GM21515 (cell line): Measurements from ENCODE around the gene KLHL12.
"Not testable (repeated sequence)": the region's sequence is repeated elsewhere in the genome, so short reads cannot be mapped to it uniquely, and the experiment has no call there.

ENCODE experiments used
- ATAC-seq: cut with Tn5 transposase; IDR thresholded peaks from one replicate; pipeline ENCODE4 v1.9.1; 2021; ENCODE audit not compliant: unreplicated experiment

KLHL12 gene

DNA sequence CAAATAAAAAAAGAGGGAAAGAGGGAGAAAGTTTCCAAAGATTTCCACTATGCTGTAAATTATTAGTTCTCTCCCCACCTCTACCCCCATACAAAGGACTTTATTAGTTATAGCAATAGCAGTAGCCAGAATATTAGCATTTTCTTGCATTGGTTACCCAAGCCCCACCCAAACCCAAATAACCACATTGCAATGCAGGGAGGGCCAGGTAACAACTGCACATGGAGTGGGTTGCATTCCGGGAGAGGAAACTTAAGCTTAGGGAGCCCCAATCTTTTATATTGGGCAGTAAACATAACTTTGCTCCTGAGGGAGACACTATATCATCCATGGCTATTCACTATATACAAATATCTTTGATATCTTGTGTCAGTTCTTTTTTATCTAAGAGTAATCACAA, 25.1 kb upstream of the KLHL12 start:
- ATAC-seq = no peak

DNA sequence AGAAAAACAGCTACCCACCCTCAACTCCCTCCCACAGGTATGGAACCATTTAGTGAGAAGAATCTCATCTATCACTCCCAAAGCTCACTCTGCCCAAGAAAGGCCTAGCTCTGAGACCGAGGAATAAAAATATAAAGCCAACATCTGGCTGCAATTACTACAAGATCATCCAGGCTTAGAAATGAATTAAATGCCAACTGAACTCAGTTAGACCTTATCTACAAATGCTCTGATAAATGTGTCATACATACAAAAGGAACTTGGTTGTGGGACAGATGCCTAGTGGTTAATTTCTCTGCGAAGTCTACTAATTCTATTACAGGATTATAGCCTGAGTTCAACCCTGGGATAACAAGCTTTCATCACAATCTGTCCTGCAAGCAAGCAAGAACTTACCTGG, 24.4 kb upstream of the KLHL12 start:
- no peak for ATAC-seq

DNA sequence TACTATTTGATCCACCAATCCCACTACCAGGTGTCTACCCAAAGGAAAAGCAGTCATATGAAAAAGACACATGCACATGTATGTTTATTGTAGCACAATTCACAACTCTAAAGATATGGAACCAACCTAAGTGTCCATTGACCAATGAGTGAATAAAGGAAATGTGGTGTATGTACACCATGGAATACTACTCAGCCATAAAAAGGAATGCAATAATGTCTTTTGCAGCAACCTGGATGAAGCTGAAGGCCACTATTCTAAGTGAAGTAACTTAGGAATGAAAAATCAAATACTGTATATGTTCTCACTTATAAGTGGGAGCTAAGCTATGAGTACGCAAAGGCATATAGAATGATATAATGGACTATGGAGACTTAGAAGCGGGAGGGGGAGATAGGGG, 18.4 kb upstream of the KLHL12 start:
- ATAC-seq = no peak

DNA sequence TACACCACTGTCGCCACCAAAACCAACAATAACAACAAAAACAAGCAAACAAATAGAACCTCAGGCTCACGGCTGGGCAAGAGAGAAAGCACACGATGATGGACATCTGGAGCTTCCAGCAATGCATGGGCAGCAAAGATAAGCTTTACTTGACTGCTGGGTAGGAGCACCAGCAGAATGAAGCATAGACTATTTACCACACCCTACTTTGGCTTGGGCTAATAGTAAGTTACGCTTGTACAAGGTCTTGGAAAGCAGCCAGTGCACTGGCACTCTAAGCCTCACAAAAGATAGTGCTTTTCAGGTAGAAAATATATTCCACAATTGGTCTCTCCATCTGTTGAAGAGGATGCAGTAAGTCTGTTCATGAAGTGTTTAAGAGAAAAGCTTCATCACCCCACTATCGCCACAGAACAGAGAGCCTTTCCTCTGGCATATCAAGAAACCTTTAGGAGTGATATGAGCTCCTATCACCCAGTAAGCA, 17.4 kb upstream of the KLHL12 start:
- no peak for ATAC-seq

DNA sequence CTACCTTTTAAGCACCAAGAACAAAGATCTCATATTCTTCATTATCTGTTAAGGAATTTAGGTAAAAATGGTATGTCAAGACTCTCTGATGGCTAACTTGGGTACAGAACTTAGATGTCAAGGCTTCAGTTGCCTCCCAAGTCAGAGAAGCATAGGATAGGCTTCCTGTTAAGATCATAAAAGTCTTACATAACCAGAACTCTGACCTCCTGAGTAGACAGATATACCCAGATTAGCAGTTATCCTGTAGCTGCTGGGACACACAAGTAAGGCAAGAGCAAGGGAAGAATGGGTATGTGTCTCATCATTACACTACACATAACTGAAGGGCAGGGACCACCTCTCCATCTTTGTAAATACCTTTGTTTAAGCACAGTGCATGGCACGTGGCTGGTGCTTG, 15.4 kb upstream of the KLHL12 start:
- no peak for ATAC-seq

DNA sequence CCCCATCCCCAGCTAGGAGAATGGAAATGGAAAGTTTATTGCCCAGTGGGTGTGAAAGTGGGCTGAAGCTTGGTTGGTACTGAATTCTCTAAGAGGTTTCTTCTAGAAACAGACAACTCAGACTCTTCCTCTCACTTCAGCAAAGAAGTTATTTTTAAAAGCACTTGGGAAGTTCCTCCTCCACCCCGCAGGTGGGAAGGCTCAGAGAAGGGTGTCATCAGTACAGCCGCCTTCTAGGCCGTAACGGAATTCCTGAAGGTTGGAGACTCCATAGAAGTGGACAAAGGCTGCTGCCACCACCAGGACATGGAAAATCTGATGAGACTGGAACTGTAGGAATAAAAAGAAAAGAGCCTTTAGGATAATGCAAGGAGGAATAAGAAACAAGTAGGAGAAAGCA, 14.3 kb upstream of the KLHL12 start:
- ATAC-seq = no peak

DNA sequence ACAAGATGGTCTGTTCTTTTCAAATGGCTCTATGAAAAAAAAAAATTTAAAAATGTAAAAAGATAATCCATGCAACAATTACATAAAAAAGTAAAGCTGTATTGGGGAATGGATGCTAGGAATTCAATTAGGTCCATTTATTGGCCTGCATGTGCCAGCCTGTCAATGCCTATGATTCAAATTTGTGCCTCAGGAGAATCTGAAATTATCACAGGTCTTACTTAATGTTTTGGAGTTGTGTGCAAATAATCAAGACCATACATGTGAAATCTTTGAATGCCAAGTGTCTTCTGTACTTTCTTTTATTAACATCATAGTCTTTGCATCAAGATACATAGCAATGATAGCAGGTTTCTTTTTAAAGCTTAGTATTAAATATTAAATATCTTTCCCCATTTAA, 13.5 kb upstream of the KLHL12 start:
- no peak for ATAC-seq

DNA sequence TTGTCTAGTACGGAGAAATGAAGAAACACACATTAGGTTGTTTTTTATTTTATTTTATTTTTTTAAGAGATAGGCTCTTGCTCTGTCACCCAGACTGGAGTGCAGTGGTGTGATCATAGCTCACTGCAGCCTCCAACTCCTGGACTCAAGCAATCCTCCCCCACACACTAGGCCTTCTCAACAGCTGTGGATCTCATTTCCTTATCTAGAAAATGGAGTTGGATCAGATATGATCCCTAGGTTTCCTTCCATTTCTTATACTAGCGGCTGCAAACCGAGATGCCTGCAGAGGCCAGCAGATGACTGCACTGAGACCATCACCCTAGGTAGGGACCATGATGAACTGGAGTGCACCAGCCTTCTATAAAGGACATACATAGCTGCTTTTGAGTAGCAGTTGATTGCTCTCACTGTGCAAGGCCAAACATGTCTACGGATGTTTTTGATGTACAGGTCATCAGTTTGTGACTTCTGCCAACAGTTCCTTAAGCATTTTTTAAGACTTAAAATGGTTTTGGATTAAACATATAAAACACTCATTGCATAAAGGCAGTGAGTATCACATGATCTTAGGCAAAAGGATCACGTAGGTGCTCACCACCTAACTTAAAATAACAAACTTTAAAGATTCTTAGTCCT, 11.4 kb upstream of the KLHL12 start:
- no peak for ATAC-seq

DNA sequence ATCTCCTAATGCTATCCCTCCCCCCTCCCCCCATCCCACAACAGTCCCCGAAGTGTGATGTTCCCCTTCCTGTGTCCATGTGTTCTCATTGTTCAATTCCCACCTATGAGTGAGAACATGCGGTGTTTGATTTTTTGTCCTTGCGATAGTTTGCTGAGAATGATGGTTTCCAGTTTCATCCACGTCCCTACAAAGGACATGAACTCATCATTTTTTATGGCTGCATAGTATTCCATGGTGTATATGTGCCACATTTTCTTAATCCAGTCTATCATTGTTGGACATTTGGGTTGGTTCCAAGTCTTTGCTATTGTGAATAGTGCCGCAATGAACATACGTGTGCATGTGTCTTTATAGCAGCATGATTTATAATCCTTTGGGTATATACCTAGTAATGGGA, 9.4 kb upstream of the KLHL12 start:
- not testable (repeated sequence) for ATAC-seq

DNA sequence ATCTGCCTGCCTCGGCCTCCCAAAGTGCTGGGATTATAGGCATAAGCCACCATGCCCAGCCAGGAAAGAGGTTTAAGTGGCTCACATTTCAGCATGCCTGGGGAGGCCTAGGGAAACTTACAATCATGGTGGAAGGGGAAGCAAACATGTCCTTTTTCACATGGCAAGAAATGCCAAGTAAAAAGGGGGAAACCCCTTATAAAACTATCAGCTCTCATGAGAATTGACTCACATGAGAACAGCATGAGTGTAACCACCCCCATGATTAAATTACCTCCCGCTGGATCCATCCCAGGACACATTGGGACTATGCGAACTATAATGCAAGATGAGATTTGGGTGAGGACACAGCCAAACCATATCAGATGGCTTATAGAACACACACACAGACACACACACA, 8.8 kb upstream of the KLHL12 start:
- ATAC-seq = no peak

DNA sequence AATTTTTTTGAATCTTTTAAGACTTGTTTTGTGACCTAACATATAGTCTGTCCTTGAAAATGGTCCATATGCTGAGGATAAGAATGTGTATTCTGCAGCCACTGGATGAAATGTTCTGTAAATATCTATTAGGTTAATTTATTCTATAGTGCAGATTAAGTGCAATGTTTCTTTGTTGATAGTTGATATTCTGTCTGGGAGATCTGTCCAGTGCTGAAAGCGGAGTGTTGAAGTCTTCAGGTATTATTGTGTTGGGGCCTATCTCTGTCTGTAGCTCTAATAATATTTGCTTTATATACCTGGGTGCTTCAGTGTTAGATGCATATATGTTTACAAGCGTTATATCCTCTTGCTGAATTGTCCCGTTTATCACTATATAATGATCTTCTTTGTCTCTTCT, 7.7 kb upstream of the KLHL12 start:
- no peak for ATAC-seq

DNA sequence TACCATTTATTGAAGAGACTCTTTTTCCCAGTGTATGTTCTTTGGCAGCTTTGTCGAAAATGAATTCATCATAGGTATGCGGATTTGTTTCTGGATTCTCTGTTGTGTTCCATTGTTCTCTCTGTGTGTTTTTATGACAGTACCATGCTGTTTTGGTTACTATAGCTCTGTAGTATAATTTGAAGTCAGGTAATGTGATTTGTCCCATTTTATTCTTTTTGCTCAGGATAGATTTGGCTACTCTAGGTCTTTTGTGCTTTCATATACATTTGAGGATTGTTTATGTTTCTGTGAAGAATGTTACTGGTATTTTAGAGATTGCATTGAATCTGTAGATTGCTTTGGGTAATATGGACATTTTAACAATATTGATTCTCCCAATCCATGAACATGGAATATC, 5.4 kb upstream of the KLHL12 start:
- ATAC-seq = no peak

DNA sequence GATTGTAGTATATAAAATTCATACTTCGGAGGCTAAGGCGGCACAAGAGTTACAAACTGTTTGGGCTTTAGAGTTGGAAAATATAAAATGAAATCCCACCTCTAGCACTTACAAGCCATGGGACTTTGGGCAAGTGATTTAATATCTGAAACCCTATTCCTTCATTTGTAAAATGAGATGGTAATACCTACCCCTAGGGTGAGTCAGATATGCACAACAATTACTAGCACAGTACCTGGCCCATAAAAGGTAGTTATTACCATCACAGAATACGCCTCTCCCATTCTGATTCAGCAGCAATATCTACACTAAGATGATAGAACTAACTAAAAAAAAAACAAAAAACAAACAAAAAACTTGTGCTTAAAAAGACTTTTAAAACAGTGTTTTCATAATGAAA, 3.5 kb downstream of the KLHL12 start:
- no peak for ATAC-seq

DNA sequence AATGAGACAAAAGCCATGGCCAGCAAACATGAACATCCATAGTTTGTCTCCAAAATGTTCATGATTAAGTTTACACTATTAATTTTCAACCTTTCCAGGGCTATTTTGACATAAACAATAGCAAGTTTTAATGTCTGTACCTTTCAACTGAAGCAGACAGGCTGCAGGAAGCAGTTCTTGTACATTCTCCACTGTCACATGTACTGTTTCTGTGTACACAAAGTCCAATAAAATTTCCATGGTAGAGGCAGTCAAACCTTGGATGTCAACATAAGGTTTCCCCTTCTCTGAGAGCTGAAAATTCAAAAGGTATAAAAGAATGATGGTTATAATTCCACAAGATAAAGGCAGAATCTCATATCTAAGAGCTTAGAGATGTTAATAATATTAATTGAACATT, 7.4 kb downstream of the KLHL12 start:
- ATAC-seq = no peak

DNA sequence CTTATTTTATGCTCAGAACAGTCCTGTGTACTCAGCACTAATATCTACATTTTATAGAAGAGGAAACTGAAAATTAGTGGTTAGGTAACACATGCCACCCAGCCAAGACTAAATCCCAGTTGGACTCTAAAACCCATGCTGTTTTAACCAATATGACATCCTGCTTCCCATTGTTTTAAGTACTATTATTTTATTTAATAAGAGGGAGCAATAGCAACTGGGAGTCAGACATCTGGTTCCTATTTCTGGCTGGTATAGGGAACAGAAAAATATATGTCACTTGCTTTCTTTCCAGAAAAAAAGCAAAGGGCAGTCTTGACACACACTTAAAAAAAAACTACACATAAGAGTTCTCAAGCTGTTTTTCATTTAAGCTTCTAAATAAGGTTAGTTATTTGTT, 11.9 kb downstream of the KLHL12 start:
- ATAC-seq = no peak

DNA sequence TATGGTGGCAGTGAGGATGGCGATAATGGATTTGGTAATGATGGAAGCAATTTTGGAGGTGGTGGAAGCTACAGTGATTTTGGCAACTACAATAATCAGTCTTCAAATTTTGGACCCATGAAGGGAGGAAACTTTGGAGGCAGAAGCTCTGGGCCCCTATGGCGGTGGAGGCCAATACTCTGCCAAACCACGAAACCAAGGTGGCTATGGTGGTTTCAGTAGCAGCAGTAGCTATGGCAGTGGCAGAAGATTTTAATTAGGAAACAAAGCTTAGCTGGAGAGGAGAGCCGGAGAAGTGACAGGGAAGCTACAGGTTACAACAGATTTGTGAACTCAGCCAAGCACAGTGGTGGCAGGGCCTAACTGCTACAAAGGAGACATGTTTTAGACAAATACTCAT, 14.6 kb downstream of the KLHL12 start:
- ATAC-seq = not testable (repeated sequence)

DNA sequence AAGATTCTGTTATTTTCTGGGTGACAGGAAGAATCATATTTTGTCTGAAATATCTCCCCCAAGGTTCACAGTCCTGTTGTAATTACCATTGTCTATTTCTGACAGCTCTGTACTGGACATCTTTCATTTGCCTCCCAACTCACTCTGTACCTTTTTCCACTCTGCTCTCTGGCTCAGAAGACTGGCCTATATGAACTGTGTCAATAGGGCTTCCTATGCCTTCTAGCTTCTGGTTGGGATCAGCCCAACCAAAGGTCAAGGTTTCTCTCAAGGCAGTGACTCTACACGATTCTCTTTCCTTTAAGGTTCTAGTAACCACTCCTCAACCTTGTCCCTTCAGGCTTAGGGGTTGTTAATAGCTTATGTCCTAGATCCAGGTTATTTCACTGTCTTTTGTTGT, 17.5 kb downstream of the KLHL12 start:
- ATAC-seq = no peak

DNA sequence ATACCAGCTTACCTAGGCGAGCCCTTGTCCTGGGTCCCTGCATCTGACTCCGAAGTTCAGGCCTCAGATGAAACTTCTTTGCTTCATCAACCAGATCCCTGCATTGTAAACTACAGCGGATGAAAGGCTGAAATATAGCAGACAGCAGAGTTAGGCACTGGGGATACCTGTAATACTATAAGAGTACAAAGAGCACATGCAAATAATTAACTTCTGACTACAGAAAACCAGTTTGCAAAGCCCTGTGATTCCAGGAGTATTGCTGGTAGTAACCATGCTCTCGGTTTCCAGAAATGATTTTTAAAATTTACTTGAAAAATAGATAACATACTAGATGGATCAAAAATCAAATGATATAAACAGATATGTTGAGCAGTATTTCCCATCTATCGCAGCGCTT, 18.0 kb downstream of the KLHL12 start:
- ATAC-seq = no peak

DNA sequence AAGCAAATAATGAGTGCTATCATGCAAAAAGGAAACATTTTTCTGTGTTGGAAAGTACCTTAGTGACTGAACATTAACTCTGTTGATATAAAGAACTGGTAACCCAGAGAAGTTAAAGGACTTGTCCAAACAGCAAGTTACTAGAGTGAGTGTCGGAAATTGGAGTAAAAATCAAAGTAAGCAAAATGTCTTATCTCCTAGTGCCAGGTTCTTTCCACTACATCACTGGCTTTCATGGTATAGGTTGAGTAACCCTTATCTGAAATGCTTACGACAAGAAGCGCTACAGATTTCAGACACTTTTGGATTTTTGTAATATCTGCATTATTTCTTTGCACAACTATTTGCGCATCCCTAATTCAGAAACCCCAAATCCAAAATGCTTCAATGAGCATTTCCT, 21.7 kb downstream of the KLHL12 start:
- ATAC-seq = no peak

DNA sequence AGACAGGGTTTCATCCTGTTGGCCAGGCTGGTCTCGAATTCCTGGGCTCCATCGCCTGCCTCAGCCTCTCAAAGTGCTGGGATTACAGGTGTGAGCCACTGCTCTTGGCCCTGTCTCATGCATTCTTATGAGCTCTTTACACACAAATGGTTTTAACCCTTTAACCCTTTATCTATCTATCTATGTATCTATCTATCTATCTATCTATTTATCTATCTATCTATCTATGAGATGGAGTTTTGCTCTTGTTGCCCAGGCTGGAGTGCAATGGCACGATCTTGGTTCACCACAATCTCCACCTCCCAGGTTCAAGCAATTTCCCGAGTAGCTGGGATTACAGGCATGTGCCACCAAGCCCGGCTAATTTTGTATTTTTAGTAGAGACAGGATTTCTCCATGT, 23.2 kb downstream of the KLHL12 start:
- not testable (repeated sequence) for ATAC-seq

DNA sequence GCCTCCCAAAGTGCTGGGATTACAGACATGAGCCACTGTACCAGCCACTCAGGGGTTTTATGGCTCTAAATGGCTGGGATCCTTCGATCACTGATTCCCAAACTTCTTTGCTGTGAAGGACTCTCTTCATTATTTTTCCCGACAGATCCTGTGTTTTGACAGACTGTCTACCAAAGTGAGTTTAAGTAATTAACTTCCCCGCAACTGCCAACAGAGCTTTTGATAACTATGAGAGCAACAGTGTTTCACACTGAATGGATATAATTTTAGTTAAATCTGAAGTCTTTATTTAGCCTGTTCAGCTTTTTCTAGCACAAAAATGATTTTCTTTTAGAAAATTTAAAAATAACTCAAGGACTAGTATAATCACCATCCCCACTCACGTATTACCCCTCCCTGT, 25.5 kb downstream of the KLHL12 start:
- ATAC-seq = no peak

DNA sequence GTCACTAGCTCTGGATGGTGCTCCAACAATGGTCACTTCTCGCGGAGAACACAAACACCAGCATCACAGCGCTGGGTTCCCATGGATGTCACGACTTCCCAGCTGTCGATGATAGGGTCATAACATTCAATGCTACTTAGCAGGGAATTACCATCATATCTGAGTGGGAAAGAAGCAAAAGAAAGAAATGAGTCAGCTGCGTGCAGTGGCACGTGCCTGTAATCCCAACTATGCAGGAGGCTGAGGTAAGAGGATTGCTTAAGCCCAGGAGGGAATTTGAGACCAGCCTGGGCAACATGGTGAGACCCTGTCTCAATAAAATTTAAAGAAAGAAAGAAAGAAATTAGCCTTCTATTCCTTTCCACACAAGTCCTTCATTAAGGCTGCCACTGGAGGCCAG, 34.5 kb downstream of the KLHL12 start:
- ATAC-seq = no peak

DNA sequence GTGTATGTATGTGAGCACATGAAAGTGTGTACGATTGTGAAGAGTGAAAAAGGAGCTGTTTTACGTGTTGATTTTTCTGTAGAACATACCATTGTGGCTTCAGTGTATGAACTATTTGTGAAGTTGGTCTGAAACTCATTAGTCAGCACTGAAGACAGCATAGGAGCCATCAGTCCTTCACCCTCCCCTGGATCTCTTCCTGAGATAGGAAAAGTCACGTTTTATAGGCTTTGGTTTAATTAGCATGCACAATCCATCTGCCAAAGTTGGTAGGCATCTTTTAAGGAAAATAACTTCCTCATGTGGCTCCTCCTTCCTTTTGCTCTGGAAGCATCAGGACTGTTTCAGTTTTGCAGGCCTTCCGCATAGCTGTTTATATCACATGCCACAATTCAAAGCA, 36.6 kb downstream of the KLHL12 start:
- no peak for ATAC-seq
